Measurements from ENCODE around the gene XIST.

- TF ChIP-seq CTCF (IDR thresholded peaks at IDR 0.05): no peak
- no peak for TF ChIP-seq POLR2A (IDR thresholded peaks at IDR 0.05)
Observed at GRCh38 chrX:73812256-73812655, 40.3 kb downstream of the XIST start.

All from lower leg skin (tissue), 3 donors.